ENCODE data around the gene MIPEP.
"Not testable (repeated sequence)": the region's sequence is repeated elsewhere in the genome, so short reads cannot be mapped to it uniquely, and the experiment has no call there.

Gene MIPEP

GRCh38 chr13:23771552-23771951 lies 117.6 kb downstream of the MIPEP start:
- H3K4me1 Mint-ChIP-seq = peaks cover 6% of the 10 kb centered on the region
- no peaks in the 10 kb centered on the region for H3K27me3 Mint-ChIP-seq
- ATAC-seq (replicated peaks; ENCODE audit: extremely low read depth, poor library complexity, severe bottlenecking) (peak; percentile 49), DNase-seq (ENCODE audit: low spot score in 2 of 2) (no peak)
- H3K4me3 Mint-ChIP-seq = no peak overlapping the region
- no peaks in the 10 kb centered on the region for H3K36me3 Mint-ChIP-seq (ENCODE audit: insufficient read depth)
- no peak overlapping the region for H3K27ac Mint-ChIP-seq (ENCODE audit: low read depth)
- no peaks in the 10 kb centered on the region for H3K9me3 Mint-ChIP-seq

- Mint-ChIP-seq H3K4me3 (no peak overlapping the region), H3K36me3 (ENCODE audit: insufficient read depth) (no peaks in the 10 kb centered on the region)
- ATAC-seq (replicated peaks; ENCODE audit: extremely low read depth, poor library complexity, severe bottlenecking) = no peak
These were observed 118.2 kb downstream of the MIPEP start for GRCh38 chr13:23770973-23771372.

DNA sequence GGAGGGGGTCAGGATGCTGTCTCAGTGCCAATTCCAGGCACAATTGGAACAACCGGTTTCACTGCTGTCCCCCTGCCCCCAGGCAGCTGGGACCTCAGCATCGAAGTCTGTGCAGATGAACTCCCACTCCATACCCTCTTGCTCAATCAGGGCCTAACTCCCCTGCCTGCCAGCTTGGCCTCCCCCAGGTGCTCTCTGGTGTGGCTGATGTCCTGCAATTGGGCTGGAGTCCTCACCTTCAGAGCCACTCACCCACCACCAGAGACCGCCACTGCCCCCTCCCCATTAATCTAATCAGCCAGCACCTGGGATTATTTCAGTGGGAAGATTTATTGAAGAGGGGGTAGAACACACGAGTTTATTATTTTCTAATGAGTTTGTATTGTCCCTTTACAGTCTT lies 118.8 kb downstream of the MIPEP start:
- no peak for ATAC-seq (replicated peaks; ENCODE audit: extremely low read depth, poor library complexity, severe bottlenecking)
- Mint-ChIP-seq H3K27ac (ENCODE audit: low read depth) (no peak overlapping the region), H3K4me3 (no peak overlapping the region), H3K36me3 (ENCODE audit: insufficient read depth) (no peaks in the 10 kb centered on the region), H3K9me3 (no peaks in the 10 kb centered on the region), H3K27me3 (no peaks in the 10 kb centered on the region), H3K4me1 (peaks cover 6% of the 10 kb centered on the region)
- no peak for DNase-seq (ENCODE audit: low spot score in 2 of 2)

More at GRCh38 chr13:23770973-23771372, 118.2 kb downstream of the MIPEP start:
- no peak for DNase-seq (ENCODE audit: low spot score in 2 of 2)
- H3K27ac Mint-ChIP-seq (ENCODE audit: low read depth) = no peak overlapping the region
- peaks cover 6% of the 10 kb centered on the region for H3K4me1 Mint-ChIP-seq
- H3K9me3 Mint-ChIP-seq = no peaks in the 10 kb centered on the region
- H3K27me3 Mint-ChIP-seq = no peaks in the 10 kb centered on the region

DNA sequence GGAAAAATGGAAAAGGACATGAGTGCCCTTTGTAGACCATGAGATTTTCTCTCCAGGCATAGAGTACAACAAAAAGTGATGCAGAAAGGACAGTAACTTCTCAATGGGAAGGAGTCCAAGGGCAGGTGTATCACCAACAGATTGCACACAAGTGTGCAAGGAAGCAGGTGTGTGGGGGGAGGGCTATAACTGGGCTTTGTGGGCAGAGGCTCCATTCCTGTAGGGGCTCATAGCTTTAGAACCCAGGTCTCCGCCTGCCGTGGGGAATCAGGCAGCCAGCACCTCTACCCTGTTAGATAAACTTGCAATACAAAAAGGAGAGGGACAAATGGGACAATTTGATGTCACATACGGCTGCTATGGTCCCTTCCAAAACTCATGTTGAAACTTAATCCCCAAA lies 119.8 kb downstream of the MIPEP start:
- DNase-seq (ENCODE audit: low spot score in 2 of 2) (no peak), ATAC-seq (replicated peaks; ENCODE audit: extremely low read depth, poor library complexity, severe bottlenecking) (no peak)
- no peaks in the 10 kb centered on the region for H3K27me3 Mint-ChIP-seq
- no peak overlapping the region for H3K27ac Mint-ChIP-seq (ENCODE audit: low read depth)
- no peaks in the 10 kb centered on the region for H3K9me3 Mint-ChIP-seq
- no peaks in the 10 kb centered on the region for H3K36me3 Mint-ChIP-seq (ENCODE audit: insufficient read depth)
- H3K4me1 Mint-ChIP-seq = peaks cover 6% of the 10 kb centered on the region
- H3K4me3 Mint-ChIP-seq = no peak overlapping the region

GRCh38 chr13:23767838-23768237 lies 121.4 kb downstream of the MIPEP start:
- Mint-ChIP-seq H3K36me3 (ENCODE audit: insufficient read depth) (no peaks in the 10 kb centered on the region), H3K4me3 (no peak overlapping the region), H3K9me3 (no peaks in the 10 kb centered on the region), H3K4me1 (peaks cover 6% of the 10 kb centered on the region), H3K27ac (ENCODE audit: low read depth) (no peak overlapping the region), H3K27me3 (no peaks in the 10 kb centered on the region)
- ATAC-seq (replicated peaks; ENCODE audit: extremely low read depth, poor library complexity, severe bottlenecking) (no peak), DNase-seq (ENCODE audit: low spot score in 2 of 2) (no peak)

DNA sequence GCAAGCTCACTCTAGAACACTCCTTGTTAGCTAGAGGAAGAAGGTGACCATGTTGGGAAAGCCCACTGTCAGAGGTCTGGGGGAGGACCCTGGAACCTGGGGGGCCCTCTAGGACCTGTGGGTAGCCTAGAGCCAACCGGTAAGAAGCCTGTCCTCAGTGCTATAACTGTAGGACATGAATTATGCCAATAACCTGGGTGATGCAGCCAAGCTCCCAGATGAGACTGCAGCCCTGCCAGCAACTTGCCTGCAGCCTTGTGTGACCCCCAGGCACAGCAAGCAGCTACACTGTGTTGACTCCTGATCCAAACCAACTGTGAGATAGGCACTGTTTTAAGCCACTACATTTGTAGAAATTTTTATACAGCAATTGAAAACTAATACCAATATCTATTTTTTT lies 122.3 kb downstream of the MIPEP start:
- H3K4me1 Mint-ChIP-seq = peaks cover 6% of the 10 kb centered on the region
- no peaks in the 10 kb centered on the region for H3K9me3 Mint-ChIP-seq
- no peaks in the 10 kb centered on the region for H3K27me3 Mint-ChIP-seq
- no peak overlapping the region for H3K4me3 Mint-ChIP-seq
- ATAC-seq (replicated peaks; ENCODE audit: extremely low read depth, poor library complexity, severe bottlenecking) (no peak), DNase-seq (ENCODE audit: low spot score in 2 of 2) (no peak)
- peak overlapping the region; percentile 13 for H3K27ac Mint-ChIP-seq (ENCODE audit: low read depth)
- H3K36me3 Mint-ChIP-seq (ENCODE audit: insufficient read depth) = no peaks in the 10 kb centered on the region

DNA sequence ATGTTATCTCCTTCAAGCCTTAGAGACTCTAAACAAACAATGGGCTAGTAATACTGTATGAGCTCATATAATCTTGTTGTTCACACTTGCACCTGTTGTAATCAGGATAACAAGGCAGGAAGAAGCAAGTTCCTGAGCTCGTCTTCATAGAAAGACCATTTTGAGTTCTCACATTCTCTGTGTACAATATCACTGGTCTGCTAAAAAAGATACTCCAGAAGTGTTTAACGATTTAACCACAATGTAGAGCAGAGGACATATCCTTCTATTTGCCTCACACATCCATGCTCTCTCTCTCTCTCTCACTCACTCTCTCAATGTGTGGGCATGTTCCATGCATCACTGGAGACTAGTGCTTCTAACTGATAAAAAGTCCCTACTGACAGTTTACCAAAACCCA lies 122.9 kb downstream of the MIPEP start:
- no peaks in the 10 kb centered on the region for H3K36me3 Mint-ChIP-seq (ENCODE audit: insufficient read depth)
- DNase-seq (ENCODE audit: low spot score in 2 of 2) (no peak), ATAC-seq (replicated peaks; ENCODE audit: extremely low read depth, poor library complexity, severe bottlenecking) (no peak)
- no peaks in the 10 kb centered on the region for H3K9me3 Mint-ChIP-seq
- no peaks in the 10 kb centered on the region for H3K4me1 Mint-ChIP-seq
- peak overlapping the region; percentile 13 for H3K27ac Mint-ChIP-seq (ENCODE audit: low read depth)
- no peaks in the 10 kb centered on the region for H3K27me3 Mint-ChIP-seq
- no peak overlapping the region for H3K4me3 Mint-ChIP-seq

DNA sequence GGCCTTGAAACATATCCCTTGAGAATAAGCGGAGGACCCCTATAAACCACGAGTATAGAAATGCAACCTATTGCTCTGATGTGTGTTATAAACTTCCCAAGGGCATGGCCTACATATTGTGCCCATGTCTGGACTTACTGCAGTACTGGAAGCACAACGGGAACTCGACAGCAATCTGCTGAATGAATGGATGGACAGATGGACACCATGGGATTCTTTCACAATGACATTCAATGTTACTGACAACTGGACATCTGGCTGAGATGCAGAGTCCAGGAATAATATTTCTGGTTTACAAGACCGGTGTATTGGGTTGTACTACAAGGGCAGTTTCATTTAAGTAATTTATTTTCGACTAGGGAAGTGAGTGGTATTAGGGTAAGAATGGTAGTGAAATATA lies 123.7 kb downstream of the MIPEP start:
- H3K36me3 Mint-ChIP-seq (ENCODE audit: insufficient read depth) = no peaks in the 10 kb centered on the region
- ATAC-seq (replicated peaks; ENCODE audit: extremely low read depth, poor library complexity, severe bottlenecking) (no peak), DNase-seq (ENCODE audit: low spot score in 2 of 2) (no peak)
- no peak overlapping the region for H3K27ac Mint-ChIP-seq (ENCODE audit: low read depth)
- no peak overlapping the region for H3K4me3 Mint-ChIP-seq
- H3K9me3 Mint-ChIP-seq = no peaks in the 10 kb centered on the region
- H3K27me3 Mint-ChIP-seq = no peaks in the 10 kb centered on the region
- no peaks in the 10 kb centered on the region for H3K4me1 Mint-ChIP-seq

DNA sequence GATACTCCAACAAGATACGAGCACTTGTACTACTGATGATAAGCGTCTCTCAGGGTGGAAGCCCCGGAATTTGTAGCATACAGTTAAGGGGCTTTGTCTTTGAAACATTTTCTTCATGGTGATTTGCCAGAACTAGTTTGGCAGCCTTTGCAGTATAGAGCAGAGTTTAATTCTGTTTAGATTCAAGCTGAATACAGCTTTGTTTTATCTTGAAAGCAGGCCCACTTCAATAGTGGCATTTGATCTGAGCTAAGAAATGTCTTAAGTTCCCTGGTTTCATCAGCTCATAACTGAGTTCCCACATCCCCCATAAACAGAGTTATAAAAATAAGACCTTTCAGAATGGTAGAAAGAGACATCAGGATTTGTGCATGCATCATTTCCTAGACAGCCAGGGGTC lies 125.9 kb downstream of the MIPEP start:
- Mint-ChIP-seq H3K9me3 (no peaks in the 10 kb centered on the region), H3K4me3 (no peak overlapping the region), H3K36me3 (ENCODE audit: insufficient read depth) (no peaks in the 10 kb centered on the region), H3K27ac (ENCODE audit: low read depth) (no peak overlapping the region), H3K4me1 (no peaks in the 10 kb centered on the region), H3K27me3 (no peaks in the 10 kb centered on the region)
- ATAC-seq (replicated peaks; ENCODE audit: extremely low read depth, poor library complexity, severe bottlenecking) (no peak), DNase-seq (ENCODE audit: low spot score in 2 of 2) (no peak)

GRCh38 chr13:23761760-23762159 lies 127.4 kb downstream of the MIPEP start:
- not testable (repeated sequence) for DNase-seq (ENCODE audit: low spot score in 2 of 2); ATAC-seq (replicated peaks; ENCODE audit: extremely low read depth, poor library complexity, severe bottlenecking); H3K36me3 Mint-ChIP-seq (ENCODE audit: insufficient read depth); H3K4me3 Mint-ChIP-seq; H3K27ac Mint-ChIP-seq (ENCODE audit: low read depth); H3K9me3 Mint-ChIP-seq; H3K4me1 Mint-ChIP-seq; H3K27me3 Mint-ChIP-seq

DNA sequence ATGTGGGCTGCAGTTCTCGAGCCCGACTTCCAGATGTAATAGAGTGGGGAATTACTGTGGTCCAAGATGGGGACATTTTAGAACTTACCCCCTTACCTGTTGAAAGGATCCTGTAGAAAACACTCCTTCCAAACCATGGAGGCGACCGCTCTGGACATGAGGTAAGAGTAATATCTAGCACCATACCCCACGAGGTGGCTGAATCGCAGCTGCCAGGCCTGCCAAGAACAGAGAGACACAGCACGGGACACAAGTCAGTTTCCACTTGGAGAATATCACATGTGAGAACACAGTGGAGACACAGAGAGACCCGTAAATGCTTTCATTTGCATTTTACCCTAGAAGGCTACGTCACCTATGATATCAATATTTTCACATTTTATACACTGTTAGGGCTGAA lies 129.2 kb downstream of the MIPEP start:
- Mint-ChIP-seq H3K4me3 (no peak overlapping the region), H3K9me3 (no peaks in the 10 kb centered on the region), H3K4me1 (no peaks in the 10 kb centered on the region), H3K27me3 (no peaks in the 10 kb centered on the region), H3K36me3 (ENCODE audit: insufficient read depth) (peaks cover 5% of the 10 kb centered on the region), H3K27ac (ENCODE audit: low read depth) (no peak overlapping the region)
- DNase-seq (ENCODE audit: low spot score in 2 of 2) (no peak), ATAC-seq (replicated peaks; ENCODE audit: extremely low read depth, poor library complexity, severe bottlenecking) (no peak)

DNA sequence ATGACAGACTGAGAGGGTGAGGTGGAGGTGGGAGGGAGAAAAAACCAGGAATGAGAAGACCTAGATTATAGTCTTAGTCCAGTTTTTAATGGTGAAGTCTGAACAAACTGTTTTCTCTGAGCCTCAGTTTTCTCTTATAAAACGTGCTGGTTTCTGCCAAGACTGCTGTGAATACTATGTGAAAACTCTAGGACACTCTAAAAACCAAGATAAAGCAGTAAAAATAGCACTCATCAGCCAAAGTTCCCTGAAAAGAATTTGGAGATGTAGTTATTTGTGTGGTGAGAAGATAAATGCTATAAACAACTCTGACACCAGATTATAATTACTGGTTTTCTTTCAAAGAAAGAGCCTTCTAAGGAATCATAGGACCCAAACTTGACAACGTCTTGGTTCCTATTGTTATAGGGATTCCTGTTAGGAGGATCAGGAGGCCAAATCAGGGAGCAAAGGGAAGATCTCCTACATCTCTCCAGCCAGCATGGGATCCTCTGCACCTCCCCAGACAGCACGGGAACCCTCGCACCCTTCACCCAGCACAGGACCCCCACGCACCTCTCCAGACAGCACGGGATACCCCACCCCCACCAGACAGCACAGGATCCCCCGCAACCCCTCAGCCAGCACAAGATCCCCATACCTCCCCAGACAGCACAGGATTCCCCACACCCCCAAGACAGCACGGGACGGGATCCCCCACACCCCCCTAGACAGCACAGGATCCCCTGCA lies 130.2 kb downstream of the MIPEP start:
- ATAC-seq (replicated peaks; ENCODE audit: extremely low read depth, poor library complexity, severe bottlenecking) (no peak), DNase-seq (ENCODE audit: low spot score in 2 of 2) (no peak)
- Mint-ChIP-seq H3K4me3 (no peak overlapping the region), H3K4me1 (peaks cover 4% of the 10 kb centered on the region), H3K27me3 (no peaks in the 10 kb centered on the region), H3K27ac (ENCODE audit: low read depth) (no peak overlapping the region), H3K36me3 (ENCODE audit: insufficient read depth) (peaks cover 6% of the 10 kb centered on the region), H3K9me3 (no peaks in the 10 kb centered on the region)

- DNase-seq (ENCODE audit: low spot score in 2 of 2) (no peak), ATAC-seq (replicated peaks; ENCODE audit: extremely low read depth, poor library complexity, severe bottlenecking) (no peak)
- Mint-ChIP-seq H3K4me1 (peaks cover 4% of the 10 kb centered on the region), H3K4me3 (no peak overlapping the region), H3K36me3 (ENCODE audit: insufficient read depth) (peaks cover 7% of the 10 kb centered on the region), H3K27me3 (no peaks in the 10 kb centered on the region), H3K27ac (ENCODE audit: low read depth) (no peak overlapping the region), H3K9me3 (no peaks in the 10 kb centered on the region)
These were observed 134.2 kb downstream of the MIPEP start for GRCh38 chr13:23754997-23755396.

Data from central memory CD8-positive, alpha-beta T cell (primary cell).